ENCODE data around the gene GJD4. TPM values are rescaled to one million over a fixed set of nuclear protein-coding genes. Genes with fewer than 3 reads are reported as not detected.

The GJD4 gene
- total RNA-seq, 1 experiment from 2014 or later = 0.06 TPM

DNA sequence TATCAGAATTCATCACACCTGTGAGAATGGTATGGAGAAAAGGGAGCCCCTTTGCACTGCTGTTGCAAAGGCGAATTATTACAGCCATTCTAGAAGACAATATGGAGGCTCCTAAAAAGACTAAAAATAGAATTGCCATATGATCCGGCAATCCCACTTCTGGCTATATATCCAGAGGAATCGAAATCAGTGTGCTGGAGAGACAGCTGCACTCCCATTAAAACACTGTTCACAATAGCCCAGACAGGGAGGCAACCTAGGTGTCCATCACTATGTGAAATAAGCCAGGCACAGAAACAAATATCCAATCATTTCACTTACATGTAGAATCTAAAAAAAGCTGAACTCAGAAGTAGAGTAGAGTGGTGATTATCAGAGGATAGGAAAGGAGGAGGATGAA, 26.0 kb upstream of the GJD4 start:
- no peak for DNase-seq (ENCODE audit: low read depth)

GRCh38 chr10:35579726-35580422, 25.3 kb upstream of the GJD4 start:
- DNase-seq (ENCODE audit: low read depth) = peak; percentile 92

DNA sequence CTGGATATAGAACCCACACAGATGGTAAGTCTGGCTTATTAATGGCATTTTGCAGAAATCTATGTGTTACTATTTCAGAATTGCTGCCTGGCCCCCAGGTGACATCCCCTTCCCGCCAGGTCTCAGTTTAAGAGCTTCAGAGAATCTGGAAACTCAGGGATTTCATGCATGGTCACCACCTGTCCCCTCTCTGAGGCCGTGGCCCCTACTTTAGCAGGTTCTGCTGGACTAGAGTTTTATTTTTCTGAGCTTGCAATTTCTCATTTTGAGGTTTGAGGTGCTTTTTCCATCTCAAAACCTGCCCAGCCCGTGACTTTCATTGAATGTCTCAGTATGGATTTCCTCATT, 24.7 kb upstream of the GJD4 start:
- no peak for DNase-seq (ENCODE audit: low read depth)

- no peak for DNase-seq (ENCODE audit: low read depth)
These were observed 23.5 kb upstream of the GJD4 start for GRCh38 chr10:35581655-35582054.

DNA sequence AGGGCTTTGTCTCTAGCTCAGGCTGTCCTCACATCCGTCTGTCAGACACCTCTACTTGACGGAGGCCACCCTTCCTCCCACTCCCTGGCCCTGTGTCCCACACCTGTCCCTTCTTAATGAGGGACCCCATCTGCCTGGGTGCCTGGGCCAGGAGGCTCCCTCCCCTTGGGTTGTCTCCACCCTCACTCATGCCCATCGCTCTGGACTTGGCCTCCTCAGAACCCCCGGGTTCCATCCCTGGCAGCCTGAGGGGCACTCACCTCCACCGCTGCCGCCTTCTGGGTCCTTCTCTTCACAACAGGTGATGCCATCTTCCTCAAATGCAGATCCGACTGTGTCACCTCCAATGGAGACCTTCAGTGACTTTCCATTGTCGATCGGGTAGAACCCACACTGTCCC, 20.2 kb upstream of the GJD4 start:
- DNase-seq (ENCODE audit: low read depth) = no peak

DNA sequence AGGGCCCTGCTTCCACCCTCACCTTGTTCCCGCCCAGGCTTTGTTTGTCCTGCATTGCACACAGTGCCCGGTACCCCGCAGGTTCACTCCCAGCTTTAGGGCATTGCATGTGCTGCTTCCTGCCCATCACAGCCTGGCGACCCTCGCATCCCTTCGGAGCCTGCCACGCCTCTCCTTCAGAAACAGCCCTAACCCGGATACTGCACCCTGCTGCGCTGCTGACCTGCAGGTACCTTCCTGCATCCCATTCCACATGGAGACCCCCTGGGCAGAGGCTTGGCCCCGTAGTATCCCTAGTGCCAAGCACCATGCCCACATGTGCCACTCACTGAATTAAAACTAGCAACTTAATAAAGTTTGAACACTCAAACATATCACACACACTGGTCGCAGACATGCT, 19.8 kb upstream of the GJD4 start:
- no peak for DNase-seq (ENCODE audit: low read depth)

- peak; percentile 51 for DNase-seq (ENCODE audit: low read depth)
These were observed 19.1 kb upstream of the GJD4 start for GRCh38 chr10:35585903-35586535.

DNA sequence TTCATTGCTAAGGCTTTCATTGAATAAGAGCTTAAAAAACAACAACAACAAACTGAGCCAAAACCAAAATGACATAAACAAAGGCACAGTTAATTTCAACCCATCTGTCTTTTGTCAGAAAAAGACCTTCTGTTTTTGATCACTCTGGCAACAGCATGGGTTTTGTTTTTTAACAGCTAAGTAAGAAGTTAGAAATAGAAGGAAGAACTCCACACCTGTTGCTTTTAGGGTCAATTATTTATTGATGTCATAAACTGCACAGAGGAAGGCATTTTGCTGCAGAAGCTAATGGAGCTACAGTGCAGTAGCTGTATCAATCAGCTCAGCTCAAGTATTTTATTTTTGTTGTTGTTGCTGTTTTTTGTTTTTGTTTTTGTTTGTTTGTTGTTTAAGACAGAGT, 16.3 kb upstream of the GJD4 start:
- DNase-seq (ENCODE audit: low read depth) = peak; percentile 46

GRCh38 chr10:35592441-35592840, 12.7 kb upstream of the GJD4 start:
- DNase-seq (ENCODE audit: low read depth) = no peak

DNA sequence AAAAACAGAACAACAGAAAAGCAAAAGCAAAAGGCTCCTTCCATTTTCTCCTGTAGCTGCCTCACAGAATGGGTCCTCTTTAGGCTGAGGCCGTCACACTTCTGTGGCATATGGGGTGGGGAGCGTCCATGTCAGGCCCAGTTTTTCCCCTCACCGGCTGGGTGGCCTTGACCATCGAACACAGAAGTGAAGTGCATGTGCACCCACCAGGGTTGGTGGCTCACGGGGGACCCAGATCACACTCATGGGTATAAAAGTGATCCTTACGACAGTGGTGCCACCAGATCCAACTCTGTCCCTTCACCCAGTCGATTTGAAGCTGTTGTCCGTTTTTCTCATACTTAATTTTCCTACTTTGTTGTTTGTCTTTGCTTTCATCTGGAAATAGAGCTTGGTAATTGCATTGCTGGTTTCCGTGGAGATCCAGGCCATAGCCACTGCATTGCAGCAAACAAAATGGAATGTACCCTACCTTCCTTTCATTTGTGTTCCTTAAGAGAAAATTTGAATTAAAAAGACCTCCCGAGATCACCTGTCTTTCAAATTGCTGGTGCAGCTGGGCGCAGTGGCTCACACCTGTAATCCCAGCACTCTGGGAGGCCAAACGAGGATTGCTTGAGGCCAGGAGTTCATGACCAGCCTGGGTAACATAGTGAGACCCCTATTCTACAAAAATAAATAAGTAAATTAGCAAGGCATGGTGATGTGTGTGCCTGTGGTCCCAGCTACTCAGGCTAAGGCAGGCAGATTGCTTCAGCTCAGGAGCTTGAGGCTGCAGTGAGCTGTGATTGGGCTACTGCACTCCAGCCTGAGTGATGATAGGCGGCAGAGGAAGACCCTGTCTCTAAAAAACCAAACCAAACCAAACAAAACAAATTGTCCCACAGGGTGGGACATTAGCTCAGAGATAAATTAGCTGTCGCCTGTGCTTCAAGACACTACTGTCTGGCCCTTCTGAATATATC, 10.7 kb upstream of the GJD4 start:
- no peak for DNase-seq (ENCODE audit: low read depth)

GRCh38 chr10:35595106-35595505, 10.0 kb upstream of the GJD4 start:
- DNase-seq (ENCODE audit: low read depth) = no peak

GRCh38 chr10:35598379-35598778, 6.8 kb upstream of the GJD4 start:
- DNase-seq (ENCODE audit: low read depth) = no peak

DNA sequence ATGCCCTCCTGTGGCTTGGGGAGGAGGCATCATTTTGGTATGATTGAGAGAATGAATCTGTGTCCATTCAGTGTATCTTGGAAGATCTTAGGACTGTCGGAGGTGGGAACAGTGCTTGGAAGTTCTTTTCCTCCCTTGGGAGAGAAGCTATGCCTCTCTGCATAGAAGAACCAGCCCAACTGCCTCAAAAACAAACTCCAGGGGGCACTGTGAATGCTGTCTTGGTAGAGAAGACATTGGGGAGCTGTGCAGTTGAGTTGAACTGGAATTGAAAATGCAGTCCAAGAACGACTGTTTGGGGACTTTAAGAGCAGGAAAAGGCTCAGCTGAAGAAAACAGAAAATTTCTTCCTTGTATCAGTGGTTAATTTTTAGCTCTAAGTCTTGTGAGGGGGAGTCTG, 4.9 kb upstream of the GJD4 start:
- no peak for DNase-seq (ENCODE audit: low read depth)

- peak; percentile 64 for DNase-seq (ENCODE audit: low read depth)
These were observed 1.3 kb downstream of the GJD4 start for GRCh38 chr10:35606430-35606829.

- DNase-seq (ENCODE audit: low read depth) = no peak
These were observed 2.6 kb downstream of the GJD4 start for GRCh38 chr10:35607475-35608327.

GRCh38 chr10:35608328-35608672, 3.2 kb downstream of the GJD4 start:
- DNase-seq (ENCODE audit: low read depth) = no peak

DNA sequence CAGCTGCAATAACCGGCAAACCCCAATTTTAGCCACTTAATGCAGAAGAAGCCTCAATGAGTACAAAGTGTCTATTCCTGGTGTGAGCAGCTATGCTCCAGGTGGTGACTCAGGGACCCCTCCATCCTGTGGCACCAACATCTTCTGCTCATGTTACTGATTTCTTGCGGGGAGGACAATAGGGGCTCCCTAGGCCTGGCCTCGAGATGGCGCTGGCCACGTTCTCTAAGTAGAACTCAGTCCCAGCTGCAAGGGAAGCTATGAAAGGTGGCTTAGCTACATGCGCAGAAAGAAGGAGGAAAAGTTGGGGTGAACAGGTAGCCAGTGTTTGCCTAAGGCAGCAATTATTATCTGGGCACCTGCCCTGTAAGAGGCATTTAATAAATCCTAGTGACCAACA, 6.6 kb downstream of the GJD4 start:
- no peak for DNase-seq (ENCODE audit: low read depth)

- no peak for DNase-seq (ENCODE audit: low read depth)
These were observed 7.4 kb downstream of the GJD4 start for GRCh38 chr10:35612385-35613106.

DNA sequence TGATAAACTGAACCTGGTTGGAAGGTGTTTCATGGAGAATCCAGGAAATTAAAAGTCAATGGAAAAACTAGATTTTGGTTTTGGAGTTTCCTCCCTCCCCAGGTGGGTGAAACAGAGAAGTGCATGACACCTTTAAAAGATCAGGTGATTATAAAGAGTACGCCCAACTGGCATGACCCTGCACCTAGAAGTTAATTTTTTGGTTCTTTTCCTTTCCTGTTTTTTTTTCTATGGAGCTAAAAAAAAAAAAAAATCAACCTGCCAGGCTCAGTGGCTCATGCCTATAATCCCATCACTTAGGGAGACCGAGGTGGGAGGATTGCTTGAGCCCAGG, 7.9 kb downstream of the GJD4 start:
- no peak for DNase-seq (ENCODE audit: low read depth)

DNA sequence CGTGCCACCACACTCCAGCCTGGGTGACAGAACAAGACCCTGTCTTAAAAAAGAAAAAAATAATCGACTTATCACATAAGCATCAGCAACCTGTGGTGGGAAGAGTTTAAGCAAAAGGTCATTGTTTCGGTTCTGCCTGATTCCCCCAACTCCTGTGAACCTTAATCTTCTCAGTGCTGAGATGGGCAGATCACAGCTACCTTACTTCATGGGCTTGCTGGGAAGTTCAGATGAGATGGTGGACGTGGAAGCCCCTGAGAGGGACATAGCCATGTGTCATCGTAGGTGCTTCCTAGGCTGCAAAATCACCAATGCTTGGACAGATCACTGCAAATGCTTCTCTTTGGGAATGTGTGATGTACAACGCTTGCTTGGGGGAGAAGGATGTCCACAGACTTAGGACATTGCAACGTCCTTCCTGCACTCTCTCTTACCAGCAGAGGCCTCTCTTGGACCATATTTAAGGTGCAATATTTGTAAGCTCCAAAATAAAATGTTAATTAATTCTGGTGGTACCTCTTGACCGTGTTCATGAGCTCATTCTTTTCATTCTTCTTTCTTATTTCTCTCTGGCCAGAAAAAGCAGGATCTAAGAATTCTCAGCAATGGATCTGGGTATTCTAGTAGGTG, 8.6 kb downstream of the GJD4 start:
- DNase-seq (ENCODE audit: low read depth) = peak; percentile 45

DNA sequence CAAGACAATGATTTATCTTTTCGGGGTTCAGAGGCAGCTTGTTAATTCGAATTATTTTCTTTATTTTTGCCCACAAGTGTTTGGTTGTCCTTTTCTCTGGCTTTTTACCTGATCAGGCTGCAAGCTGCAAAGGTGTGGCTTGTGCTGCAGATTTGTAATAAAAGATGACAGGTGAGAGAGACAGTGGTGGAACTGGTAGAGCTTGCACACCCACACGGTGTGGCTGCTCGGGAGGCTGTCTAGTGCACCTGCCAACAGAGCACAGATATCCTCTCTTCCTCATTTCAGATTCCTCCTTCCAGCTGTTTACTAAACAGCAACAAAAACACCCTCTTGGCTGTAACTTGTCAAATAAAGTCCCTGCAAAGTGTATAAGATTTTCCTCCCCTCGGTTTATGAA, 9.2 kb downstream of the GJD4 start:
- no peak for DNase-seq (ENCODE audit: low read depth)

Data from LHCN-M2 (cell line).